ENCODE measurements around the gene SLC30A7. TPM values are rescaled to one million over a fixed set of nuclear protein-coding genes. Genes with fewer than 3 reads are reported as not detected.

The SLC30A7 gene
- total RNA-seq, 1 experiment from 2014 or later = 16.1 TPM

DNA sequence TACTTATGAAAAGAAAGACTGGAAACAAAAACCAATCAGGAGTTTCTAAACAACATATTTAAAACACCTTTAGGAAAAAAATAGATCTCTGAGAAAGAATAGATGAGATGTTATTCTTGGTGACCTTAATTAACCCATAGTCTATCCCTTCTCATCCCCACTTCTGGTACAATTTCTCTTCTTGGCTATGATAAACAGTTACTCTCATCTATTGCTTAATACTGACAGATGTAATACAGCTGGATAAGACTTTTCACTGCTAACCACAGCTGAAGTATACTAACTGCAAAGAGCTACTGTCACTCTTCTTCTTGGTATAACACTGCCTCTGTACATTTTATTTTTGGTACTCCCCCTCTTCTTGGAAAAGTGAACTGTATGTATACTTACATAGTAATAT, 16.5 kb upstream of the SLC30A7 start:
- Mint-ChIP-seq H3K9me3 (ENCODE audit: unreplicated experiment) (no peaks in the 10 kb centered on the region), H3K36me3 (ENCODE audit: insufficient read depth, unreplicated experiment) (peaks cover 5% of the 10 kb centered on the region), H3K27me3 (ENCODE audit: insufficient read depth, unreplicated experiment) (no peaks in the 10 kb centered on the region), H3K4me1 (ENCODE audit: low read depth, unreplicated experiment) (no peaks in the 10 kb centered on the region), H3K4me3 (ENCODE audit: unreplicated experiment) (no peak overlapping the region), H3K27ac (ENCODE audit: unreplicated experiment) (no peak overlapping the region)
- ChIA-PET POLR2A (no interaction called here), CTCF (no interaction called here)
- intact Hi-C loops (cut with micrococcal nuclease; ENCODE audit: unreplicated experiment) = no loop called here
- Histone ChIP-seq H3K4me3 (ENCODE audit: low read depth, low read length) (no peak overlapping the region), H3K27me3 (replicated peaks; ENCODE audit: control insufficient read depth, insufficient read depth, low read length) (no peaks in the 10 kb centered on the region), H3K4me1 (no peaks in the 10 kb centered on the region), H3K36me3 (ENCODE audit: control insufficient read depth, insufficient read depth, low read length) (no peaks in the 10 kb centered on the region), H3K9me3 (no peaks in the 10 kb centered on the region)
- TF ChIP-seq CTCF (IDR thresholded peaks at IDR 0.05; ENCODE audit: insufficient read depth in 1 of 2, low read depth in 1 of 2, low read length in 1 of 2, severe bottlenecking in 1 of 2, unreplicated experiment in 1 of 2) = no peak
- BruUV-seq (replicated peaks) = no TSS peak
- DNase-seq = no peak

DNA sequence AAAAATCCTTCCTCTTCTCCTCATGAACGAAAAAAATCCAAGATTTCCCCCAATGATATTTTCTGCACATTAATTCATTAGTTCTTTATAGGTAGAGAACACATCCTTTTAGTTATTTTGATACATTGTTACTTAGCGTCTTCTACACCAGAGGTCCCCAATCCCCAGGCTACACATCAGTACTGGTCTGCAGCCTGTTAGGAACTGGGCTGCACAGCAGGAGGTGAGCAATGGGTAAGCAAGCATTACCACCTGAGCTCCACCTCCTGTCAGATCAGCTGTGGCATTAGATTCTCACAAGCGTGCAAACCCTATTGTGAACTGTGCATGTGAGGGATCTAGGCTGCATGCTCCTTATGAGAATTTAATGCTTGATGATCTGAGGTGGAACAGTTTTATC, 14.2 kb upstream of the SLC30A7 start:
- no peak overlapping the region for H3K4me3 ChIP-seq (ENCODE audit: low read depth, low read length)
- no TSS peak for BruUV-seq (replicated peaks)
- ChIA-PET POLR2A (no interaction called here), CTCF (no interaction called here)
- no peaks in the 10 kb centered on the region for H3K27me3 ChIP-seq (replicated peaks; ENCODE audit: control insufficient read depth, insufficient read depth, low read length)
- no peaks in the 10 kb centered on the region for H3K9me3 ChIP-seq
- Mint-ChIP-seq H3K27ac (ENCODE audit: unreplicated experiment) (no peak overlapping the region), H3K36me3 (ENCODE audit: insufficient read depth, unreplicated experiment) (peaks cover 5% of the 10 kb centered on the region), H3K4me3 (ENCODE audit: unreplicated experiment) (no peak overlapping the region), H3K4me1 (ENCODE audit: low read depth, unreplicated experiment) (no peaks in the 10 kb centered on the region), H3K9me3 (ENCODE audit: unreplicated experiment) (no peaks in the 10 kb centered on the region), H3K27me3 (ENCODE audit: insufficient read depth, unreplicated experiment) (no peaks in the 10 kb centered on the region)
- intact Hi-C loops (cut with micrococcal nuclease; ENCODE audit: unreplicated experiment) = no loop called here
- TF ChIP-seq CTCF (IDR thresholded peaks at IDR 0.05; ENCODE audit: insufficient read depth in 1 of 2, low read depth in 1 of 2, low read length in 1 of 2, severe bottlenecking in 1 of 2, unreplicated experiment in 1 of 2) = no peak
- no peaks in the 10 kb centered on the region for H3K4me1 ChIP-seq
- no peaks in the 10 kb centered on the region for H3K36me3 ChIP-seq (ENCODE audit: control insufficient read depth, insufficient read depth, low read length)
- DNase-seq = no peak

DNA sequence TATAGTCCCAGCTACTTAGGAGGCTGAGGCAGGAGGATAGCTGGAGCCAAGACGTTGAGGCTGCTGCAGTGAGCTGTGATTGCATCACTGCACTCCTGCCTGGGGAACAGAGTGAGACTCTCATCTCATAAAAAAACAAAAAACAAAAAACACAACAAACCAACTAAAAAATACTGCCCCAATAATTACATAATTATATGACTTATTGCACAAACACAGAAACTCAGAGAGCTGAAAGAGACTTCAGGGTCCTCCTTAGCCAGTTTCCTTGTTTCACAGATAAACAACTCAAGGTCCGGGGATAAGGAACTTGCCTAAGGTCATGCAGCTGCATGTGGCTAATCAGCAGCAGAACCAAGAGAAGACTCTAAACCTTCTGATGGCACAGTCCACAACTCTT, 13.2 kb upstream of the SLC30A7 start:
- POLR2A ChIA-PET = no interaction called here
- Histone ChIP-seq H3K27me3 (replicated peaks; ENCODE audit: control insufficient read depth, insufficient read depth, low read length) (no peaks in the 10 kb centered on the region), H3K9me3 (no peaks in the 10 kb centered on the region), H3K4me3 (ENCODE audit: low read depth, low read length) (no peak overlapping the region), H3K4me1 (no peaks in the 10 kb centered on the region), H3K36me3 (ENCODE audit: control insufficient read depth, insufficient read depth, low read length) (no peaks in the 10 kb centered on the region)
- no peak for TF ChIP-seq CTCF (IDR thresholded peaks at IDR 0.05; ENCODE audit: insufficient read depth in 1 of 2, low read depth in 1 of 2, low read length in 1 of 2, severe bottlenecking in 1 of 2, unreplicated experiment in 1 of 2)
- intact Hi-C loops (cut with micrococcal nuclease; ENCODE audit: unreplicated experiment) = no loop called here
- H3K4me1 Mint-ChIP-seq (ENCODE audit: low read depth, unreplicated experiment) = no peaks in the 10 kb centered on the region
- H3K4me3 Mint-ChIP-seq (ENCODE audit: unreplicated experiment) = no peak overlapping the region
- DNase-seq = no peak
- BruUV-seq (replicated peaks) = no TSS peak
- peaks cover 5% of the 10 kb centered on the region for H3K36me3 Mint-ChIP-seq (ENCODE audit: insufficient read depth, unreplicated experiment)
- H3K27me3 Mint-ChIP-seq (ENCODE audit: insufficient read depth, unreplicated experiment) = no peaks in the 10 kb centered on the region
- no peaks in the 10 kb centered on the region for H3K9me3 Mint-ChIP-seq (ENCODE audit: unreplicated experiment)
- CTCF ChIA-PET = no interaction called here
- no peak overlapping the region for H3K27ac Mint-ChIP-seq (ENCODE audit: unreplicated experiment)
